Adrenal gland (tissue), 5 donors: Measurements from ENCODE around the gene FBLN1.

ENCODE experiments used
- POLR2A ChIP-seq, 2 donors: fragments of 450-650 bp; IDR thresholded peaks; one replicate each; pipeline ENCODE4 v1.6.1; 2017; ENCODE audit warnings: antibody characterized with exemption in 2 of 2, mild to moderate bottlenecking in 2 of 2, moderate library complexity in 1 of 2
- TF ChIP-seq, protein P1 (sequence below), 6 experiments: fragments of 450-650 bp in 4 of 6; fragments of 200-600 bp in 2 of 6; sonication (generic) in 1 of 6; IDR thresholded peaks; 1 replicate in 5 of 6; 2 replicates in 1 of 6; pipeline versions ENCODE4 v1.5.1 to v1.8.0; 2016 to 2021; ENCODE audit warnings: antibody characterized with exemption in 6 of 6, mild to moderate bottlenecking in 2 of 6, moderate library complexity in 1 of 6
- donor health status: DM: no; HTN: no; CAD: no.

DNA sequence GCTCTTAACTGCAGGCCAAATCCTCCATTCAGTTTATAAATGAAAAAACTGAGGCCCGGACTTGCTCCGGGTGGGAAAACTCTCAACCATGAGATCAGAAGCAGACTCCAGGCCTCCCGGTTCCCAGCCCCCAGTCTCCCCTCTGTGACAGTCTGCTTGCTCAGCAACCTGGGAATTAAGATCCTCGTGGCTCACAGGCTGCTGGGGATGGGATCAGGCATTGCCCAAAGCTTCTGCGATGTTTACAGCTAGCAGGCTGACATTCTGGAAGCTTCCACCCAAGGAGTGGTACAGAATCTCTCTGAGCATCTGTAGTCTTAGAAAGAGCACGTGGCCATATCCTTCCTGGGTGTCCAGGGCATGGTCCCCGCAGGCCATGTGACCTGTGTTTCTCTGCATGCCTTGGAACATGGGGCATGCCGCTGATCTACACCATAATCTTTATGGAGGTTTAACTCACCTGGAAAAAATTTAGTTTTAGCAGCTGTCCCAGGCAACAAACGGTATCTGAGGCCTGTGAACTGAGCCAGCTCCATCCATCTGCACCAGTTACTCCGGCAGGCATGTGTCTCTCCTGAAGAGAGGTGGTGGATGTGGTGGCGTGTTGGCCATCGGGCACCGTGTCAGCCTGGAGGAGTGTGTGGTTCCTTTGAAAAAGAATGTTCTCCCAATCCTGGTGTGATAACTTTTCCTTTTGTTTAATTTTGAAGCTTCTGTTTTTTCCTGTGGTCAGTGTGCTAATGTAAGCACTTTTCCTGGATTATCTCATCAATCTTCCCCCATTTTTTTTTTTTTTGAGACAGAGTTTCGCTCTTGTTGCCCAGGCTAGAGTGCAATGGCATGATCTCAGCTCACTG lies 7.9 kb downstream of the FBLN1 start:
- TF ChIP-seq, protein P1, sequence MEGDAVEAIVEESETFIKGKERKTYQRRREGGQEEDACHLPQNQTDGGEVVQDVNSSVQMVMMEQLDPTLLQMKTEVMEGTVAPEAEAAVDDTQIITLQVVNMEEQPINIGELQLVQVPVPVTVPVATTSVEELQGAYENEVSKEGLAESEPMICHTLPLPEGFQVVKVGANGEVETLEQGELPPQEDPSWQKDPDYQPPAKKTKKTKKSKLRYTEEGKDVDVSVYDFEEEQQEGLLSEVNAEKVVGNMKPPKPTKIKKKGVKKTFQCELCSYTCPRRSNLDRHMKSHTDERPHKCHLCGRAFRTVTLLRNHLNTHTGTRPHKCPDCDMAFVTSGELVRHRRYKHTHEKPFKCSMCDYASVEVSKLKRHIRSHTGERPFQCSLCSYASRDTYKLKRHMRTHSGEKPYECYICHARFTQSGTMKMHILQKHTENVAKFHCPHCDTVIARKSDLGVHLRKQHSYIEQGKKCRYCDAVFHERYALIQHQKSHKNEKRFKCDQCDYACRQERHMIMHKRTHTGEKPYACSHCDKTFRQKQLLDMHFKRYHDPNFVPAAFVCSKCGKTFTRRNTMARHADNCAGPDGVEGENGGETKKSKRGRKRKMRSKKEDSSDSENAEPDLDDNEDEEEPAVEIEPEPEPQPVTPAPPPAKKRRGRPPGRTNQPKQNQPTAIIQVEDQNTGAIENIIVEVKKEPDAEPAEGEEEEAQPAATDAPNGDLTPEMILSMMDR (IDR thresholded peaks at IDR 0.05): no peak
- TF ChIP-seq POLR2A (IDR thresholded peaks at IDR 0.05): no peak
